K562 (cell line): ENCODE data around the gene JSRP1.

ENCODE experiments used
- CREBBP ChIP-seq: IDR thresholded peaks from one replicate; pipeline ENCODE4 v1.6.1; 2012; ENCODE audit warnings: low read depth, mild to moderate bottlenecking, control low read depth, inconsistent platforms, low read length
- CTCF ChIP-seq, 3 experiments: IDR thresholded peaks in 2 of 3; conservative IDR thresholded peaks in 1 of 3; 2 replicates each; pipeline ENCODE4 v1.5.1; 2011 to 2012; ENCODE audit warnings: low read length in 3 of 3, mild to moderate bottlenecking in 3 of 3, control low read depth in 2 of 3, improper control_type of control experiment in 1 of 3, inconsistent platforms in 1 of 3, low read depth in 1 of 3, mixed read lengths in 1 of 3, moderate library complexity in 1 of 3; ENCODE audit not compliant: insufficient read depth in 2 of 3
- E2F3 ChIP-seq: fragments of 250-450 bp; sonication (Bioruptor Pico); IDR thresholded peaks from 2 replicates; pipeline ENCODE4 v1.4.0; 2020; ENCODE audit warnings: mild to moderate bottlenecking
- EGR1 ChIP-seq: fragments of 450-650 bp; conservative IDR thresholded peaks from 2 replicates; pipeline ENCODE4 v1.6.1; 2017; ENCODE audit warnings: mild to moderate bottlenecking
- ETV6 ChIP-seq, 3 experiments: fragments of 150-350 bp in 1 of 3; sonication (generic) in 1 of 3; formaldehyde crosslinking in 1 of 3; IDR thresholded peaks; 2 replicates each; pipeline versions ENCODE4 v1.6.1 to v1.8.0; 2014 to 2022; ENCODE audit warnings: borderline replicate concordance in 2 of 3, low read depth in 2 of 3, antibody characterized with exemption in 1 of 3, low read length in 1 of 3, mild to moderate bottlenecking in 1 of 3, missing genetic modification reagents in 1 of 3
- GTF2F1 ChIP-seq: IDR thresholded peaks from 2 replicates; pipeline ENCODE4 v1.6.1; 2011; ENCODE audit warnings: low read depth, low read length, improper control_type of control experiment
- HNRNPUL1 ChIP-seq: fragments of 200-400 bp; formaldehyde crosslinking; IDR thresholded peaks from 2 replicates; pipeline ENCODE4 v1.6.1; 2017; ENCODE audit warnings: low read length
- MAX ChIP-seq: sonication (generic); formaldehyde crosslinking; IDR thresholded peaks from 2 replicates; pipeline ENCODE4 v1.9.0; 2022; ENCODE audit warnings: mild to moderate bottlenecking, missing genetic modification reagents
- MXI1 ChIP-seq: IDR thresholded peaks from 2 replicates; pipeline ENCODE4 v1.6.1; 2011; ENCODE audit warnings: low read depth, mild to moderate bottlenecking, improper control_type of control experiment, low read length
- NR1H2 ChIP-seq: sonication (generic); formaldehyde crosslinking; IDR thresholded peaks from 2 replicates; pipeline ENCODE4 v1.4.0; 2020; ENCODE audit warnings: mild to moderate bottlenecking, missing genetic modification reagents
- POLR2A ChIP-seq: fragments of 450-650 bp; conservative IDR thresholded peaks from 2 replicates; pipeline ENCODE4 v1.6.1; 2016
- SRSF1 ChIP-seq: fragments of 200-400 bp; formaldehyde crosslinking; IDR thresholded peaks from 2 replicates; pipeline ENCODE4 v1.6.1; 2017; ENCODE audit warnings: mild to moderate bottlenecking, low read depth, low read length, moderate library complexity
- STAT6 ChIP-seq: sonication (generic); formaldehyde crosslinking; IDR thresholded peaks from 2 replicates; pipeline ENCODE4 v1.8.1; 2023; ENCODE audit warnings: mild to moderate bottlenecking, missing genetic modification reagents
- ZNF592 ChIP-seq: fragments of 450-650 bp; IDR thresholded peaks from 2 replicates; pipeline ENCODE4 v1.6.1; 2017; ENCODE audit warnings: antibody characterized with exemption, mild to moderate bottlenecking

- no peak for TF ChIP-seq CTCF (IDR thresholded peaks at IDR 0.05 in 2 of 3, conservative IDR thresholded peaks at IDR 0.05 in 1 of 3; ENCODE audit: insufficient read depth in 2 of 3, low read depth in 1 of 3, low read length in 3 of 3)
- no peak for TF ChIP-seq MXI1
- no peak for TF ChIP-seq CREBBP
- TF ChIP-seq GTF2F1 = no peak
- no peak for TF ChIP-seq SRSF1
- no peak for TF ChIP-seq MAX (CRISPR knock-in tag)
- TF ChIP-seq ZNF592 = no peak
- no peak for TF ChIP-seq EGR1
- TF ChIP-seq POLR2A = no peak
- TF ChIP-seq NR1H2 (CRISPR knock-in tag) = no peak
- TF ChIP-seq HNRNPUL1 = no peak
- TF ChIP-seq ETV6 (IDR thresholded peaks at IDR 0.05; ENCODE audit: borderline replicate concordance in 1 of 2, low read depth in 2 of 2, low read length in 1 of 2) = no peak
- TF ChIP-seq ETV6 (CRISPR knock-in tag; IDR thresholded peaks at IDR 0.05; ENCODE audit: borderline replicate concordance) = no peak
- no peak for TF ChIP-seq STAT6 (CRISPR knock-in tag)
- TF ChIP-seq E2F3 (CRISPR knock-in tag) = no peak
Measured at GRCh38 chr19:2268480-2268830, 12.2 kb upstream of the JSRP1 start.
